ENCODE data around the gene ASIP.
"Not testable (repeated sequence)": the region's sequence is repeated elsewhere in the genome, so short reads cannot be mapped to it uniquely, and the experiment has no call there.

Gene ASIP

DNA sequence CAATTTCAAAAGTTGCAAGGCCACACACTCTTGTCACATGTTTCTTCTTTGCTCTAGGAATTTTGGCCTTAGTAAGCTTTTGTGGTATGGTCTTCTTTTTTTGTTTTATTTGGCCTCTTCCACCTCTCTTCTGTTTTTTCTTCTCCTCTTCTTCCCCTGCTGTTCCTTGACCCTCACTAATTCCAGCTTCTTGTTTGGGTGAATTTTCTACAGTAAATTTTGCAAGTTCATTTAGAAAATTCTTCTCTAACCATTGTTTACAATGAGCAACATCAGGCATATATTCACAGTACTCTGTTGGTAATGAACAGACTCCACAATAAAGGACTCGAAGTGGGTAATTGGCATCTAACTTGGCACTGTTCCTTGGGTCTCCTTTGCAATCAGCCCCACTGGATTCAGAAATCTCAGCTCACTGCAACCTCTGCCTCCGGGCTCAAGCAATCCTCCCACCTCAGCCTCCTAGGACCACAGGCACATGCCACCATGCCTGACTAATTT is 5.0 kb downstream of the ASIP start:
- Histone ChIP-seq H3K36me3 (replicated peaks; ENCODE audit: insufficient read depth, low read length) (no peaks in the 10 kb centered on the region), H3K9me2 (replicated peaks; ENCODE audit: insufficient read depth, low read length) (no peaks in the 10 kb centered on the region), H4K20me1 (ENCODE audit: insufficient read depth, low read length) (no peaks in the 10 kb centered on the region), H3K9ac (ENCODE audit: low read length) (no peak overlapping the region), H3K9me3 (replicated peaks; ENCODE audit: insufficient read depth, low read length) (no peaks in the 10 kb centered on the region), H3K27ac (ENCODE audit: low read length) (no peak overlapping the region), H3K27me3 (replicated peaks; ENCODE audit: insufficient read depth, low read length) (no peaks in the 10 kb centered on the region), H3K4me1 (ENCODE audit: low read length) (peaks cover 21% of the 10 kb centered on the region), H3K4me2 (ENCODE audit: low read depth, low read length) (no peak overlapping the region), H3K4me3 (ENCODE audit: low read length) (no peak overlapping the region), H2AFZ (ENCODE audit: low read length) (no peak overlapping the region), H3F3A (ENCODE audit: insufficient read depth, low read length) (peaks cover 16% of the 10 kb centered on the region), H3K79me2 (ENCODE audit: low read length) (no peaks in the 10 kb centered on the region)
- TF ChIP-seq EZH2 (optimal IDR thresholded peaks at IDR 0.05; ENCODE audit: low read depth, low read length) (no peak), EZH2phosphoT487 (IDR thresholded peaks at IDR 0.05; ENCODE audit: low read length) (no peak)
- TF ChIP-seq, protein P1, sequence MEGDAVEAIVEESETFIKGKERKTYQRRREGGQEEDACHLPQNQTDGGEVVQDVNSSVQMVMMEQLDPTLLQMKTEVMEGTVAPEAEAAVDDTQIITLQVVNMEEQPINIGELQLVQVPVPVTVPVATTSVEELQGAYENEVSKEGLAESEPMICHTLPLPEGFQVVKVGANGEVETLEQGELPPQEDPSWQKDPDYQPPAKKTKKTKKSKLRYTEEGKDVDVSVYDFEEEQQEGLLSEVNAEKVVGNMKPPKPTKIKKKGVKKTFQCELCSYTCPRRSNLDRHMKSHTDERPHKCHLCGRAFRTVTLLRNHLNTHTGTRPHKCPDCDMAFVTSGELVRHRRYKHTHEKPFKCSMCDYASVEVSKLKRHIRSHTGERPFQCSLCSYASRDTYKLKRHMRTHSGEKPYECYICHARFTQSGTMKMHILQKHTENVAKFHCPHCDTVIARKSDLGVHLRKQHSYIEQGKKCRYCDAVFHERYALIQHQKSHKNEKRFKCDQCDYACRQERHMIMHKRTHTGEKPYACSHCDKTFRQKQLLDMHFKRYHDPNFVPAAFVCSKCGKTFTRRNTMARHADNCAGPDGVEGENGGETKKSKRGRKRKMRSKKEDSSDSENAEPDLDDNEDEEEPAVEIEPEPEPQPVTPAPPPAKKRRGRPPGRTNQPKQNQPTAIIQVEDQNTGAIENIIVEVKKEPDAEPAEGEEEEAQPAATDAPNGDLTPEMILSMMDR (IDR thresholded peaks at IDR 0.05; ENCODE audit: low read length): no peak
- DNase-seq: no peak

- peak overlapping the region; percentile 53; the same call in 1 of the 2 replicates for H3K4me2 ChIP-seq (ENCODE audit: low read depth, low read length)
These were observed 8.1 kb downstream of the ASIP start for GRCh38 chr20:34249291-34249690.

DNA sequence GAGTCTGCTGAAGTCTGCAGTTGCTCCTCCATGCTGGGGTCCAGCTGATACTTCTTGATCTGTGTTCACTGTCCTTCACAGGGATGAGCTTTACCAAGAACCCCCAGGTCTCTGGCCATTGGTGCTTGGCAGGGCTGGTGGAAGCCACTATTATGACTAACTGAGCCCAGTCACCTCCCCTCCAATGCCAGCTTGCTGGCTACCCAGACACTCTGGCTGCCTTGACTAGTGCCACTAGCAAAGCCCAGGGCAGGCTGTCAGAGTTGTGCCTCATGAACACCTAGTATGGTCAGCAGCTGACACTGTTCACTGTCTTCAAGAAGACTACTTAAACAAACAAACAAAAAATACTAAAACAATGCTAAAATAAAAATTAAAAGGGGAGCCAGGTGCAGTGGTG is 8.8 kb downstream of the ASIP start:
- no peaks in the 10 kb centered on the region for H3K27me3 ChIP-seq (replicated peaks; ENCODE audit: insufficient read depth, low read length)
- peaks cover 17% of the 10 kb centered on the region for H3K4me1 ChIP-seq (ENCODE audit: low read length)
- no peak overlapping the region for H3K4me2 ChIP-seq (ENCODE audit: low read depth, low read length)
- TF ChIP-seq EZH2 (optimal IDR thresholded peaks at IDR 0.05; ENCODE audit: low read depth, low read length): no peak
- H3K9me3 ChIP-seq (replicated peaks; ENCODE audit: insufficient read depth, low read length): no peaks in the 10 kb centered on the region
- DNase-seq: no peak
- H3K79me2 ChIP-seq (ENCODE audit: low read length): no peaks in the 10 kb centered on the region
- no peak overlapping the region; the same call in 1 of the 2 replicates for H2AFZ ChIP-seq (ENCODE audit: low read length)
- no peak overlapping the region for H3K27ac ChIP-seq (ENCODE audit: low read length)
- H3K9me2 ChIP-seq (replicated peaks; ENCODE audit: insufficient read depth, low read length): no peaks in the 10 kb centered on the region
- H3F3A ChIP-seq (ENCODE audit: insufficient read depth, low read length): peaks cover 8% of the 10 kb centered on the region
- H3K9ac ChIP-seq (ENCODE audit: low read length): no peak overlapping the region
- H4K20me1 ChIP-seq (ENCODE audit: insufficient read depth, low read length): no peaks in the 10 kb centered on the region
- no peaks in the 10 kb centered on the region for H3K36me3 ChIP-seq (replicated peaks; ENCODE audit: insufficient read depth, low read length)
- no peak overlapping the region for H3K4me3 ChIP-seq (ENCODE audit: low read length)

More at GRCh38 chr20:34249291-34249690, 8.1 kb downstream of the ASIP start:
- Histone ChIP-seq H3K9me3 (replicated peaks; ENCODE audit: insufficient read depth, low read length) (no peaks in the 10 kb centered on the region), H3K9me2 (replicated peaks; ENCODE audit: insufficient read depth, low read length) (no peaks in the 10 kb centered on the region), H3K27me3 (replicated peaks; ENCODE audit: insufficient read depth, low read length) (no peaks in the 10 kb centered on the region), H4K20me1 (ENCODE audit: insufficient read depth, low read length) (no peaks in the 10 kb centered on the region), H3K9ac (ENCODE audit: low read length) (no peak overlapping the region), H3K36me3 (replicated peaks; ENCODE audit: insufficient read depth, low read length) (no peaks in the 10 kb centered on the region), H3K27ac (ENCODE audit: low read length) (peak overlapping the region; percentile 42; the same call in 1 of the 2 replicates), H2AFZ (ENCODE audit: low read length) (no peak overlapping the region), H3F3A (ENCODE audit: insufficient read depth, low read length) (peaks cover 8% of the 10 kb centered on the region), H3K79me2 (ENCODE audit: low read length) (no peaks in the 10 kb centered on the region), H3K4me1 (ENCODE audit: low read length) (peaks cover 17% of the 10 kb centered on the region), H3K4me3 (ENCODE audit: low read length) (no peak overlapping the region)
- DNase-seq: peak; percentile 86
- TF ChIP-seq, protein P1 (IDR thresholded peaks at IDR 0.05; ENCODE audit: low read length): no peak
- TF ChIP-seq EZH2phosphoT487 (IDR thresholded peaks at IDR 0.05; ENCODE audit: low read length) (no peak), EZH2 (optimal IDR thresholded peaks at IDR 0.05; ENCODE audit: low read depth, low read length) (no peak)

DNA sequence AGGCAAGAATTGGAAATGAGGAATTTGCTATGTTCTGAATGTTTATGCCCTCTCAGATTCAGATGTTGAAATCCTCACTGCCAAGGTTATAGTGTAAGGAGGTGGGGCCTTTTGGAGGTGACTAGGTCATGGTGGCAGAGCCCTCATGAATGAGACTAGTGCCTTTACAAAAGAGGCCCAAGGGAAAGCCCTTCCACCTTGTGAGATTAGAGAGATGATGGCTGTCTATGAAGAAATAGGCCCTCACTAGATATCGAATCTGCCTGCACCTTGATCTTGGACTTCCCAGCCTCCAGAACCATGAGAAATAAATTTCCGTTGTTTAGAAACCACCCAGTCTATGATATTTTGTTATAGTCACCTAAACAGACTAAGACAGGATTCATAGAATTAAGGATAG is 10.4 kb downstream of the ASIP start:
- H3K9me2 ChIP-seq (replicated peaks; ENCODE audit: insufficient read depth, low read length): no peaks in the 10 kb centered on the region
- peaks cover 8% of the 10 kb centered on the region for H3F3A ChIP-seq (ENCODE audit: insufficient read depth, low read length)
- H3K4me1 ChIP-seq (ENCODE audit: low read length): peaks cover 17% of the 10 kb centered on the region
- no peaks in the 10 kb centered on the region for H4K20me1 ChIP-seq (ENCODE audit: insufficient read depth, low read length)
- no peaks in the 10 kb centered on the region for H3K36me3 ChIP-seq (replicated peaks; ENCODE audit: insufficient read depth, low read length)
- H3K4me2 ChIP-seq (ENCODE audit: low read depth, low read length): no peak overlapping the region
- no peak overlapping the region for H3K4me3 ChIP-seq (ENCODE audit: low read length)
- H3K27ac ChIP-seq (ENCODE audit: low read length): no peak overlapping the region
- TF ChIP-seq, protein P1 (IDR thresholded peaks at IDR 0.05; ENCODE audit: low read length): no peak
- no peaks in the 10 kb centered on the region for H3K9me3 ChIP-seq (replicated peaks; ENCODE audit: insufficient read depth, low read length)
- H3K79me2 ChIP-seq (ENCODE audit: low read length): no peaks in the 10 kb centered on the region
- H3K9ac ChIP-seq (ENCODE audit: low read length): no peak overlapping the region
- H2AFZ ChIP-seq (ENCODE audit: low read length): no peak overlapping the region
- no peak for DNase-seq
- no peaks in the 10 kb centered on the region for H3K27me3 ChIP-seq (replicated peaks; ENCODE audit: insufficient read depth, low read length)

DNA sequence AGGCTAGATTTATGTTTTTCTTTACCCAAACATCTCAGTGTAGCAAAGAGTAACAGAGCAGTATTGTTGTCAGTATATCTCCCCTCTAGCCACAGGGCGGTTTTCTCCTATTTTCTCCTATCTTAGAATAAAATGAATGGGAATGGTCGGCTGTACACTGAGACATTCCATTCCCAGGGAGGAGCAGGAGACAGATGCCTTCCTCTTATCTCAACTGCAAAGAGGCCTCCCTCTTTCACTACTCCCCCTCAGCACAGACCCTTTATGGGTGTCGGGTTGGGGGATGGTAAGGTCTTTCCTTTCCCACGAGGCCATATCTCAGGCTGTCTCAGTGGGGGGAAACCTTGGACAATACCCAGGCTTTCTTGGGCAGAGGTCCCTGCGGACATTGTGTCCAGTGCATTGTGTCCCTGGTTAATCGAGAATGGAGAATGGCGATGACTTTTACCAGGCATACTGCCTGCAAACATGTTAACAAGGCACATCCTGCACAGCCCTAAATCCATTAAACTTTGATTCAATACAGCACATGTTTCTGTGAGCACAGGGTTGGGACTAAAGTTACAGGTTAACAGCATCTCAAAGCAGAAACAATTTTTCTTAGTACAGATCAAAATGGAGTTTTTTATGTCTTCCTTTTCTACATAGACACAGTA is 11.3 kb downstream of the ASIP start:
- not testable (repeated sequence) for H3K9ac ChIP-seq (ENCODE audit: low read length); H3K36me3 ChIP-seq (replicated peaks; ENCODE audit: insufficient read depth, low read length); H3K9me3 ChIP-seq (replicated peaks; ENCODE audit: insufficient read depth, low read length); H3K27me3 ChIP-seq (replicated peaks; ENCODE audit: insufficient read depth, low read length); H4K20me1 ChIP-seq (ENCODE audit: insufficient read depth, low read length); H2AFZ ChIP-seq (ENCODE audit: low read length); H3K9me2 ChIP-seq (replicated peaks; ENCODE audit: insufficient read depth, low read length); H3K79me2 ChIP-seq (ENCODE audit: low read length); H3K4me3 ChIP-seq (ENCODE audit: low read length); H3K4me2 ChIP-seq (ENCODE audit: low read depth, low read length); DNase-seq; H3K27ac ChIP-seq (ENCODE audit: low read length); H3F3A ChIP-seq (ENCODE audit: insufficient read depth, low read length)
- H3K4me1 ChIP-seq (ENCODE audit: low read length): peaks cover 17% of the 10 kb centered on the region
